Activated B cell treated with CpG ODN at 0.5 μM for 24 hours (primary cell): ENCODE results near the gene PDCD2L. TPM values are rescaled to one million over a fixed set of nuclear protein-coding genes. Genes with fewer than 3 reads are reported as not detected.

Source experiments
- ATAC-seq: fragments of 200-7000 bp; cut with Tn5 transposase; one replicate; pipeline ENCODE4 v1.10.0; 2021; ENCODE audit warnings: low read depth, mild to moderate bottlenecking, moderate library complexity
- CTCF ChIA-PET: fragments of 350-600 bp; sonication (Branson Sonifier 250); formaldehyde crosslinking; loops from one replicate; lab custom pipeline; 2021; ENCODE audit warnings: antibody characterized with exemption; lab: Charles Lee
- POLR2A ChIA-PET: fragments of 350-600 bp; sonication (Branson Sonifier 250); formaldehyde crosslinking; loops from one replicate; lab custom pipeline; 2021; ENCODE audit warnings: antibody characterized with exemption; lab: Charles Lee
- DNase-seq: peaks from one replicate; pipeline ENCODE4 v3.0.0; 2022
- H3K27ac Mint-ChIP-seq: one replicate; pipeline ENCODE4 v1.8.0; 2020; ENCODE audit warnings: mixed read lengths
- H3K27me3 Mint-ChIP-seq: one replicate; pipeline ENCODE4 v1.8.0; 2021; ENCODE audit warnings: mixed read lengths
- H3K36me3 Mint-ChIP-seq: one replicate; pipeline ENCODE4 v1.8.0; 2021; ENCODE audit warnings: low read depth, mixed read lengths
- H3K4me1 Mint-ChIP-seq: one replicate; pipeline ENCODE4 v1.8.0; 2021; ENCODE audit warnings: mixed read lengths
- H3K4me3 Mint-ChIP-seq: one replicate; pipeline ENCODE4 v1.8.0; 2020; ENCODE audit warnings: mild to moderate bottlenecking, mixed read lengths
- H3K9me3 Mint-ChIP-seq: one replicate; pipeline ENCODE4 v1.8.0; 2020; ENCODE audit warnings: mixed read lengths
- intact Hi-C: fragments of 100-400 bp; cut with micrococcal nuclease; formaldehyde crosslinking; loops from one replicate; pipeline ENCODE4 v1.15.1; 2024
- total RNA-seq: library from RNA; stranded (reverse); gene quantifications from 2 replicates; pipeline ENCODE4 v1.2.3, GENCODE V29; 2022
- TF ChIP-seq, protein P1 (sequence below): fragments of 200-600 bp; IDR thresholded peaks from one replicate; pipeline ENCODE4 v1.8.0; 2022; ENCODE audit warnings: antibody characterized with exemption, mild to moderate bottlenecking

The PDCD2L gene
- total RNA-seq, 1 donor from 2014 or later: 18.6 TPM

DNA sequence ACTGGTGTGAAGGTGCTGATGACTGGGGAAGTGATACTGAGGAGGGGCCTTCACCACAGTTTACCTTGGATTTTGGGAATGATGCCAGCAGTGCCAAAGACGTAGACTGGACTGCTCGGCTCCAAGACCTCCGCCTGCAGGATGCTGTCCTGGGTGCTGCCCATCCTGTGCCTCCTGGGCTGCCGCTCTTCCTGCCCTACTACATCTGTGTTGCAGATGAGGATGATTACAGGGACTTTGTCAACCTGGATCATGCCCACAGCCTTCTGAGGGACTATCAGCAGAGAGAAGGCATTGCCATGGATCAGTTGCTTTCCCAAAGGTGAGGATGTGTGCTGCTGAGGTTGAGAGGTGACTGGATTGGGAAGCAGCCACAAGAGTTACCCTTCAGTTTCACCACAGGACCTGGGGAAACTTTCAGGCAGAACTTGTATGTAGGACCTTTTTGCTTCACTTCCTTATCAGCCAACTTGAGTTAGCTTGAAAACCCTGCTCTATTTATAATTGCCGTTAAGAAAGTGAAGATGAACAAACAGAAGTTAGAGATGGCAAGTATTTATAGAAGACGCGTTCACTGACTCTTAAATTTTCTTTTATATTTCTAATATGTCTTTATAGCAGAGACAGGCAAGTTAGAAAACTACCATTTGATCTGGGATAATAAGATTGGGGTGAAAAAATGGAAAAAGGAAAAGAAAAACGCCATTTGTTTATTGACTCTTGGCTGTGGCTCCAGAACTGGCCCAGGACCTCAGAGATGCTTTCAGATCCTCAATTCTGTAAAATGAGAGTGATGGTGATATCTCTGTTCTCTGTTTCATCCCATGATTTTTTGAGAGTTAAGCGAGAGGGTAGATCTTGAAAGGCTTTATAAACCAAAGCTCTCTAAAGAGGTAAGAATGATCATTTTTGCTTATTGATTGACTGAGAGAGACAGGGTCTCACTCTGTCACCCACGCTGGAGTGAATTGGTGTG lies 5.3 kb downstream of the PDCD2L start:
- H3K4me3 Mint-ChIP-seq: no peak overlapping the region
- intact Hi-C loops: no loop called here

DNA sequence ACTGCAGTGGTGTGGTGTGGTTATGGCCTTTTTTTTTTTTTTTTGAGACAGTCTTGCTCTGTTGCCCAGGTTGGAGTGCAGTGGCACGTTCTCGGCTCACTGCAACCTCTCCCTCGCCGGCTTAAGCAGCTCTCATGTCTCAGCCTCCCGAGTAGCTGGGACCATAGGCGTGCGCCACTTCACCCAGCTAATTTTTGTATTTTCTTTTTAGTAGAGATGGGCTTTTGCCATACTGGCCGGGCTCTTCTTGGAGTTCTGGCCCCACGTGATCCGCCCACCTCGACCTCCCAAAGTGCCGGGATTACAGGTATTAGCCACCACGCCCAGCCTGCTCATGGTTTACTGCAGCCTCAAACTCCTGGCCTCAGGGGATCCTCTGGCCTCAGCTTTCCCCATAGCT lies 7.0 kb downstream of the PDCD2L start:
- POLR2A ChIA-PET: interaction anchor here (0.7 kb wide), 1 partner anchor 1138 kb away, joined by 3 read pairs; no protein-coding TSS in a partner anchor
- peaks cover 17% of the 10 kb centered on the region for H3K4me1 Mint-ChIP-seq
- H3K27me3 Mint-ChIP-seq: no peaks in the 10 kb centered on the region

More for the DNA sequence above, 5.3 kb downstream of the PDCD2L start:
- CTCF ChIA-PET: no interaction called here
- Mint-ChIP-seq H3K27me3 (no peaks in the 10 kb centered on the region), H3K27ac (peak overlapping the region; percentile 71), H3K36me3 (peaks cover 29% of the 10 kb centered on the region), H3K4me1 (peaks cover 22% of the 10 kb centered on the region), H3K9me3 (no peaks in the 10 kb centered on the region)
- POLR2A ChIA-PET: no interaction called here
- DNase-seq: no peak
- TF ChIP-seq, protein P1, sequence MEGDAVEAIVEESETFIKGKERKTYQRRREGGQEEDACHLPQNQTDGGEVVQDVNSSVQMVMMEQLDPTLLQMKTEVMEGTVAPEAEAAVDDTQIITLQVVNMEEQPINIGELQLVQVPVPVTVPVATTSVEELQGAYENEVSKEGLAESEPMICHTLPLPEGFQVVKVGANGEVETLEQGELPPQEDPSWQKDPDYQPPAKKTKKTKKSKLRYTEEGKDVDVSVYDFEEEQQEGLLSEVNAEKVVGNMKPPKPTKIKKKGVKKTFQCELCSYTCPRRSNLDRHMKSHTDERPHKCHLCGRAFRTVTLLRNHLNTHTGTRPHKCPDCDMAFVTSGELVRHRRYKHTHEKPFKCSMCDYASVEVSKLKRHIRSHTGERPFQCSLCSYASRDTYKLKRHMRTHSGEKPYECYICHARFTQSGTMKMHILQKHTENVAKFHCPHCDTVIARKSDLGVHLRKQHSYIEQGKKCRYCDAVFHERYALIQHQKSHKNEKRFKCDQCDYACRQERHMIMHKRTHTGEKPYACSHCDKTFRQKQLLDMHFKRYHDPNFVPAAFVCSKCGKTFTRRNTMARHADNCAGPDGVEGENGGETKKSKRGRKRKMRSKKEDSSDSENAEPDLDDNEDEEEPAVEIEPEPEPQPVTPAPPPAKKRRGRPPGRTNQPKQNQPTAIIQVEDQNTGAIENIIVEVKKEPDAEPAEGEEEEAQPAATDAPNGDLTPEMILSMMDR: no peak
- ATAC-seq: no peak

DNA sequence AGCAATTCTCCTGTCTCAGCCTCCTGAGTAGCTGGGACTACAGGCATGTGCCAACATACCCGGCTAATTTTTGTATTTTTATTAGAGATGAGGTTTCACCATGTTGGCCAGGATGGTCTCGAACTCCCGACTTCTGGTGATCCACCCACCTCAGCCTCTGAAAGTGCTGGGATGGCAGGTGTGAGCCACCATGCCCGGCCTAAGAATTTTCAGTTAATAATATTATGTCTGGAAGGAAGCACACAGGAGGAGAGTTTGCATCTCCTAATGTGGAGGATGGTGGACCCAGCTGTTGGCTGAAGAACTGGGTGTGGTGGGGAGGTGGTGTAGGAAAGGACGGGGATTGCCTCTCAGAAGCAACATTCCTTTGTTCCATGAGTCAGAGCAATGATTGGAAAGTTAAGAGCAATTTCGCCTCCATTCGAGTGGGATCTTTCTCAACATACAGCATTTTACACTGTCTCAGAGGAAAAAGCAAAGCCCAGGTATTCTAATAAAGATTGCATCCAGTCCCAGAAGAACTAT lies 11.9 kb downstream of the PDCD2L start:
- Mint-ChIP-seq H3K27ac (no peak overlapping the region), H3K4me1 (no peaks in the 10 kb centered on the region), H3K27me3 (no peaks in the 10 kb centered on the region), H3K36me3 (peaks cover 43% of the 10 kb centered on the region), H3K9me3 (no peaks in the 10 kb centered on the region), H3K4me3 (no peak overlapping the region)
- DNase-seq (no peak), ATAC-seq (no peak)
- ChIA-PET POLR2A (no interaction called here), CTCF (no interaction called here)
- TF ChIP-seq, protein P1: no peak
- intact Hi-C loops: no loop called here

More for the DNA sequence above, 7.0 kb downstream of the PDCD2L start:
- no peaks in the 10 kb centered on the region for H3K9me3 Mint-ChIP-seq
- intact Hi-C loops: no loop called here
- TF ChIP-seq, protein P1: no peak
- no peak overlapping the region for H3K4me3 Mint-ChIP-seq
- DNase-seq: no peak
- H3K27ac Mint-ChIP-seq: no peak overlapping the region
- no peak for ATAC-seq
- CTCF ChIA-PET: no interaction called here
- peaks cover 40% of the 10 kb centered on the region for H3K36me3 Mint-ChIP-seq

DNA sequence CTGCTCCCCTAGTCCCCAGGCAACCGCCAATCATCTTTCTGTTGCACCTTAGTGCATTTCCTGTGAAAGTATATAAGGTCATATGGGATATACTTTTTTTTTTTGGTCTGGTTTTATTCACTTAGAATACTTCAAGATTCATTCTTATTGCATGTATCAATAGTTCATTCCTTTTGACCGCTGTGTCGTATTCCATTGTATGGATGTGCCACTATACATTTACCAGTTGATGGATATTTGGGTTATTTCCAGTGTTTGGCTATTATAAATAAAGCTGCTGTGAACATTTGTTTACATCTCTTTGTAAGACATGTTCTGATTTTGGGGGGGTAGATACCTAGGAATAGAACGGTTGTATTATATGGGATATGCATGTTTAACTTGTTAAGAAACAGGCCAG lies 14.1 kb downstream of the PDCD2L start:
- no peak overlapping the region for H3K27ac Mint-ChIP-seq
- POLR2A ChIA-PET: no interaction called here
- no peaks in the 10 kb centered on the region for H3K27me3 Mint-ChIP-seq
- peaks cover 43% of the 10 kb centered on the region for H3K36me3 Mint-ChIP-seq
- intact Hi-C loops: no loop called here
- CTCF ChIA-PET: no interaction called here
- no peaks in the 10 kb centered on the region for H3K4me1 Mint-ChIP-seq
- ATAC-seq: no peak
- no peaks in the 10 kb centered on the region for H3K9me3 Mint-ChIP-seq
- no peak overlapping the region for H3K4me3 Mint-ChIP-seq
- DNase-seq: no peak
- TF ChIP-seq, protein P1: no peak

DNA sequence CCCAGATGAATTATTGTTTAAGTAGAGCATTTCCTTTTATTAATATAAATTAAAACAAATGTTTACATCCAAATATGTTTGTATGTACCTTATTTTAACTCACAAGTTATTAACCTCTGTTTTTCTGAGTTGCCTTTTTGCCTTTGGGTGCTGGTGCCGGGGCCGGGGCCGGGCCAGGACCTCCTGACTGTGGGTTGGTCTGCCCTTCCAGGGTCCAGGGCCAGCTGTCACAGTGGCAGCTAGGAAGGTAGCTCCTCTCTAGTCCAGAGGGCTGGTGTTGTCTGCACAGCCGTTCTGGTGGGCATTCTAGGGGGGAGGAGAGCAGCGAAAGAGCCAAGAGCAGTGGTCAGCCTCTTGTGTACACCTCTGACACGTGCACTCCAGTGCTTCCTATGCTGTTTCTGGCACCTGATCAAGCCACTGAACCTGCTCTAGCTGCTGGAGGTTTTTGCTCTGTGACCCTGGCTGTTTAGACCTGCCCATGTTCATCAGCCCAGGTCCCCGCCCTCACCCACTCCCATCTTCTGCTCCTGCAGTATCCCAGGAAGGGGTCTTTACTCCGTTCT lies 22.0 kb downstream of the PDCD2L start:
- DNase-seq (no peak), ATAC-seq (no peak)
- intact Hi-C loops: loop anchor here (5.0 kb wide), 1 partner anchor 1054 kb away; the partner anchor contains the start of gene CEBPG
- peaks cover 27% of the 10 kb centered on the region for H3K36me3 Mint-ChIP-seq
- H3K4me3 Mint-ChIP-seq: no peak overlapping the region
- ChIA-PET POLR2A (no interaction called here), CTCF (no interaction called here)
- TF ChIP-seq, protein P1: no peak
- H3K27me3 Mint-ChIP-seq: no peaks in the 10 kb centered on the region
- no peak overlapping the region for H3K27ac Mint-ChIP-seq
- H3K9me3 Mint-ChIP-seq: no peaks in the 10 kb centered on the region
- H3K4me1 Mint-ChIP-seq: peaks cover 27% of the 10 kb centered on the region
